ENCODE data around the gene MAP3K7CL.

MAP3K7CL gene

GRCh38 chr21:29207201-29207600 is 76.8 kb downstream of the MAP3K7CL start:
- DNase-seq (ENCODE audit: insufficient read length, low spot score) (no peak), FAIRE-seq (no peak)
- TF ChIP-seq POLR2A (IDR thresholded peaks at IDR 0.05; ENCODE audit: low read depth, low read length) = no peak

DNA sequence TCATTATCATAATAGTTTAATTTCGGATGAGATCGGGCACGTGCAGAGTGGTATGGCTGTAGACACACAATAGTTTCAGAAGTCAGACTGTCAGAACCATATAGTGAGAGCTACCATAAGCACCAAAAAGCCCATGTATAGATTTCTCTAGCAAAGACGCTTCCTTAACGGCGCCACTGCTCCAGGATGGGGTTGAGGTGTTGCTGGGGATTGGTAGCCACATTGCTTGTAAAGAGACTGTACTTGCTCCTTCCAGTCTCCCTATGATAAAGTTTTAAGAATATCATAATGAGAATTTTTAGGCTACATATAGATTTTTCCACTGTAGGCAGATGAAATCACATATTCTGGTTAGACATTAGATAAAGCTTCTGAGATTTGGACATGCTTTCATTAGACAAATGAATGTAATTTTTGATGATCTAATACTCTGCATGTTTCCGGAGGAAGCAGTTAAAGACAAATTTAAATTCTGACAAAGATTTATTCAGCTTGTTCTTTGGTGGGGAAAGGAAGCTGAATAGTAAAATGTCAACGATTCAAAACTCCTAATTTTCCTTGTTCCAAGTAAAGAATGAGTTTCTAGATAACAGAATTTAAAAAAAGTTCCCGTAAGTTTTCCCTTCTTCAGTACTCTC is 77.7 kb downstream of the MAP3K7CL start:
- no peak for FAIRE-seq
- DNase-seq (ENCODE audit: insufficient read length, low spot score) = no peak
- no peak for TF ChIP-seq POLR2A (IDR thresholded peaks at IDR 0.05; ENCODE audit: low read depth, low read length)

DNA sequence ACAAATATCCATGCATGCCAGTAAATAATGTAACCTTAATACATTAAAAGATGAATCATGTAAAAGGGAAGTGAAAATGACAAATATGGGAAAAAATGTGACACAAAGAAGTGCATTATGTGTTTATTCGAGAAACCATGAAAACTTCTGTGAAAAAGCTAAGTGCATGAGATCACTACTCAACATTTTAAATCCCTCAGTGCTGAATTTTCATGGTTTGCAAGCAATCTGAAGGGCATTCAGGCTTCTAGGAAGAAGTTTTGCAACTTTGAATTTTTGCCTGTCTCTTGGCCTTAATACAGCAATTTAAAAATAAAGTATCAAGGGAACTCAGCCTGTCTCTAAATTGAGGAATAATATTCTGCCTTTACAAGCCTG is 78.2 kb downstream of the MAP3K7CL start:
- no peak for DNase-seq (ENCODE audit: insufficient read length, low spot score)
- no peak for FAIRE-seq
- no peak for TF ChIP-seq POLR2A (IDR thresholded peaks at IDR 0.05; ENCODE audit: low read depth, low read length)

GRCh38 chr21:29209696-29210095 is 79.3 kb downstream of the MAP3K7CL start:
- FAIRE-seq = no peak
- no peak for DNase-seq (ENCODE audit: insufficient read length, low spot score)
- no peak for TF ChIP-seq POLR2A (IDR thresholded peaks at IDR 0.05; ENCODE audit: low read depth, low read length)

DNA sequence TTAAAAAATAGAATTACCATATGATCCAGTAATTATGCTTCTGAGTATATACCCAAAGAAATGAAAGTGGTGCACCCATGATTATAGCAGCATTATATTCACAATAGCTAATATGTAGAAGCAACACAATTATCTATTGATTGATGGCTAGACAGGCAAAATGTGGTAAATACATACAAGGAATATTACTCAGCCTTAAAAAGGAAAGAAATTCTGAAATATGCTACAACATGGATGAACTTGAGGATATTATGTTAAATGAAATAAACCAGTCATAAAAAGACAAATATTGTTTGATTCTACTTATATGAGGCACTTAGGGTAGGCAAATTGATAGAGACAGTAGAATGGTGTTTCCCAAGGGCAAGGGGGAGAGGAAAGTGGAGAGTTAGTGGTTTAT is 80.8 kb downstream of the MAP3K7CL start:
- DNase-seq (ENCODE audit: insufficient read length, low spot score) (no peak), FAIRE-seq (no peak)
- TF ChIP-seq POLR2A (IDR thresholded peaks at IDR 0.05; ENCODE audit: low read depth, low read length) = no peak

DNA sequence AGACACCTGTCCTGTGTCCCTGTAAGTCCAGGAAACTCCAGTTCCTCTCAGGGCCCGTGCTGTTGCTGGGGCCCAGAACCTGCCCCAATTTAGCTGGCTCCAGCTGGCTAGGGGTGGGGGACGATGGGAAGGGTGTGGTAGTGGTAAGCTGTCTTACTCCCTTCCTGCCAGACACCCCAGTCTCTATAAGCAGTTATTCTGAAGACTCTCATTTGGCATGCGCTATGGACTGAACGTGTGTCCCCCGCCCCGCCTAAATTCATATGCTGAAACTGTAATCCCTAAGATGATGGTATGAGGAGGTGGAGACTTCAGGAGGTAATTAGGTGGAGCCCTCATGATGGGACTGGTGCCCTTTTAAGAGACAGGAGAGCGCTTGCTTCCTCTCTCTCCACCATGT is 82.0 kb downstream of the MAP3K7CL start:
- no peak for DNase-seq (ENCODE audit: insufficient read length, low spot score)
- FAIRE-seq = no peak
- TF ChIP-seq POLR2A (IDR thresholded peaks at IDR 0.05; ENCODE audit: low read depth, low read length) = no peak

- no peak for FAIRE-seq
- TF ChIP-seq POLR2A (IDR thresholded peaks at IDR 0.05; ENCODE audit: low read depth, low read length) = no peak
- no peak for DNase-seq (ENCODE audit: insufficient read length, low spot score)
Measured at GRCh38 chr21:29213513-29214385, 83.3 kb downstream of the MAP3K7CL start.

GRCh38 chr21:29215709-29216108 is 85.3 kb downstream of the MAP3K7CL start:
- no peak for DNase-seq (ENCODE audit: insufficient read length, low spot score)
- no peak for FAIRE-seq
- no peak for TF ChIP-seq POLR2A (IDR thresholded peaks at IDR 0.05; ENCODE audit: low read depth, low read length)

DNA sequence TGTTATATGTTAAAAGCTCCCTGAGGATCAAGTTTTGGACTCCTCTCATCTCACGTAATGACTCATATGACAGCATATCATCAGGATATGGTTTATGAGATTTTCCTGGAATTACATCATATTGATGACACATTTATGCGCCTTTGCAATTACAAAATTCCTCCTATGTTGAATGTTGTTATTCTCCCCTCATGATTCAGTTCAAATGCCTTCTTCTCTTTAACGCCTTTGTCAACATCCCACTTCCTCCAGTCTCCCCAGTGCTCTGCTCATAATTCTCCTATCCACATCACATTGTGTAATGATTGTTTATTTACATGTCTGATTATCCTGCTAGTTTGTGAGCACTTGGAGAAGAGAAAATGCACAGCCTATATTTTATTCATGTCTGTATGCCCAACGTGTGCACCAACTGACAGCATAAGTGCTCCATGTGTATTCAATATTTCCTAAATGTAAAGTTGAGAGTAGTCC is 87.4 kb downstream of the MAP3K7CL start:
- TF ChIP-seq POLR2A (IDR thresholded peaks at IDR 0.05; ENCODE audit: low read depth, low read length) = no peak
- peak; percentile 48 for FAIRE-seq
- no peak for DNase-seq (ENCODE audit: insufficient read length, low spot score)

- FAIRE-seq (no peak), DNase-seq (ENCODE audit: insufficient read length, low spot score) (no peak)
- no peak for TF ChIP-seq POLR2A (IDR thresholded peaks at IDR 0.05; ENCODE audit: low read depth, low read length)
Measured at GRCh38 chr21:29218749-29219148, 88.3 kb downstream of the MAP3K7CL start.

- no peak for FAIRE-seq
- TF ChIP-seq POLR2A (IDR thresholded peaks at IDR 0.05; ENCODE audit: low read depth, low read length) = no peak
- DNase-seq (ENCODE audit: insufficient read length, low spot score) = no peak
Measured at GRCh38 chr21:29219165-29219770, 88.8 kb downstream of the MAP3K7CL start.

- no peak for TF ChIP-seq POLR2A (IDR thresholded peaks at IDR 0.05; ENCODE audit: low read depth, low read length)
- peak; percentile 44 for DNase-seq (ENCODE audit: insufficient read length, low spot score)
- peak; percentile 84 for FAIRE-seq
Measured at GRCh38 chr21:29221253-29221744, 90.9 kb downstream of the MAP3K7CL start.

DNA sequence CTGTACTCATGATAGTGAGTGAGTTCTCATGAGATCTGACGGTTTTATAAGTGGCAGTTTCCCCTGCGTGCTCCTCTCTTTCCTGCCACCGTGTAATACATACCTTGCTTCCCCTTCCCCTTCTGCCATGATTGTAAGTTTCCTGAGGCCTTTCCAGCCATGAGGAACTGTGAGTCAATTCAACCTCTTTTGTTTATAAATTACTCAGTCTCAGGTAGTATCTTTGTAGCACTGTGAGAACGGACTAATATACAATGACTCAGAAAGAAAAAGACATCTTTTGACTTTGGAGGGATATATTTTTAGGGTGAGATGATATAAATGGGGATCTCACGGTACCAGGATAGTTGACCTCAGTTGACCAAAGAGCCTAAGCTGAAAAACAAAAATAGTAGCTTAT is 93.6 kb downstream of the MAP3K7CL start:
- TF ChIP-seq POLR2A (IDR thresholded peaks at IDR 0.05; ENCODE audit: low read depth, low read length) = no peak
- no peak for FAIRE-seq
- no peak for DNase-seq (ENCODE audit: insufficient read length, low spot score)
